Mesodermal cell (in vitro differentiated cells): ENCODE measurements around the gene CIITA.

Source experiments
- H3K27ac ChIP-seq: 2 replicates; pipeline ENCODE4 v1.7.0; 2013; ENCODE audit warnings: mild to moderate bottlenecking, low read depth, low read length, moderate library complexity; ENCODE audit not compliant: severe bottlenecking
- H3K36me3 ChIP-seq: 2 replicates; pipeline ENCODE4 v1.7.1; 2013; ENCODE audit warnings: mild to moderate bottlenecking, low read length, moderate library complexity; ENCODE audit not compliant: control insufficient read depth, insufficient read depth
- H3K4me1 ChIP-seq: one replicate; pipeline ENCODE4 v1.7.1; 2013; ENCODE audit warnings: mild to moderate bottlenecking, low read length; ENCODE audit not compliant: insufficient read depth, control insufficient read depth, poor library complexity, severe bottlenecking
- H3K4me3 ChIP-seq: 2 replicates; pipeline ENCODE4 v1.7.0; 2013; ENCODE audit warnings: low read length, control low read depth, mild to moderate bottlenecking; ENCODE audit not compliant: insufficient read depth, poor library complexity, severe bottlenecking; ENCODE audit errors: extremely low read depth
- H3K9me3 ChIP-seq: 2 replicates; pipeline ENCODE4 v1.7.1; 2013; ENCODE audit warnings: mild to moderate bottlenecking, low read length, moderate library complexity; ENCODE audit not compliant: control insufficient read depth
- WGBS, 2 experiments: methylation state at CpG; one replicate each; pipeline ENCODE4 v1.1.5; 2013; ENCODE audit warnings: missing lambda C conversion rate in 2 of 2; ENCODE audit not compliant: insufficient coverage in 2 of 2; 5-methylcytosine and 5-hydroxymethylcytosine counted together

Gene CIITA

GRCh38 chr16:10902999-10903398 is 26.0 kb downstream of the CIITA start:
- WGBS, 2 experiments, result 91 to 100% methylated on average over 1 of the region's 1 CpG
- Histone ChIP-seq H3K4me3 (no peak overlapping the region), H3K4me1 (no peaks in the 10 kb centered on the region), H3K36me3 (no peaks in the 10 kb centered on the region), H3K27ac (no peak overlapping the region), H3K9me3 (peaks cover 9% of the 10 kb centered on the region)

- 91 to 94% methylated on average over 15 to 18 of the region's 19 CpGs for WGBS, 2 experiments
- Histone ChIP-seq H3K4me3 (no peak overlapping the region), H3K27ac (no peak overlapping the region), H3K4me1 (no peaks in the 10 kb centered on the region), H3K36me3 (no peaks in the 10 kb centered on the region), H3K9me3 (peaks cover 9% of the 10 kb centered on the region)
Measured at GRCh38 chr16:10906482-10906881, 29.5 kb downstream of the CIITA start.

GRCh38 chr16:10906914-10907756 is 30.1 kb downstream of the CIITA start:
- H3K4me3 ChIP-seq, result no peak overlapping the region
- no peaks in the 10 kb centered on the region for H3K36me3 ChIP-seq
- 91 to 95% methylated on average over 44 of the region's 46 CpGs for WGBS, 2 experiments
- H3K4me1 ChIP-seq, result no peaks in the 10 kb centered on the region
- H3K9me3 ChIP-seq, result peaks cover 9% of the 10 kb centered on the region
- no peak overlapping the region for H3K27ac ChIP-seq

- H3K4me3 ChIP-seq, result no peak overlapping the region
- H3K4me1 ChIP-seq, result no peaks in the 10 kb centered on the region
- H3K27ac ChIP-seq, result no peak overlapping the region
- peaks cover 6% of the 10 kb centered on the region for H3K9me3 ChIP-seq
- 87 to 91% methylated on average over 21 of the region's 21 CpGs for WGBS, 2 experiments
- H3K36me3 ChIP-seq, result no peaks in the 10 kb centered on the region
Measured at GRCh38 chr16:10907757-10908045, 30.7 kb downstream of the CIITA start.

GRCh38 chr16:10911267-10911666 is 34.3 kb downstream of the CIITA start:
- Histone ChIP-seq H3K4me3 (no peak overlapping the region), H3K36me3 (no peaks in the 10 kb centered on the region), H3K9me3 (no peaks in the 10 kb centered on the region), H3K27ac (no peak overlapping the region), H3K4me1 (no peaks in the 10 kb centered on the region)

GRCh38 chr16:10916534-10916933 is 39.5 kb downstream of the CIITA start:
- Histone ChIP-seq H3K36me3 (no peaks in the 10 kb centered on the region), H3K27ac (no peak overlapping the region), H3K4me3 (no peak overlapping the region), H3K4me1 (no peaks in the 10 kb centered on the region), H3K9me3 (no peaks in the 10 kb centered on the region)
- 46 to 58% methylated on average over 2 to 3 of the region's 3 CpGs for whole genome bisulfite sequencing, 2 experiments

GRCh38 chr16:10918294-10919002 is 41.4 kb downstream of the CIITA start:
- Histone ChIP-seq H3K9me3 (no peaks in the 10 kb centered on the region), H3K27ac (no peak overlapping the region), H3K4me1 (no peaks in the 10 kb centered on the region), H3K4me3 (no peak overlapping the region), H3K36me3 (no peaks in the 10 kb centered on the region)
- WGBS, 2 experiments, result 60 to 61% methylated on average over 20 to 21 of the region's 21 CpGs

GRCh38 chr16:10919003-10919351 is 42.0 kb downstream of the CIITA start:
- Histone ChIP-seq H3K36me3 (no peaks in the 10 kb centered on the region), H3K4me1 (no peaks in the 10 kb centered on the region), H3K4me3 (no peak overlapping the region), H3K27ac (no peak overlapping the region), H3K9me3 (no peaks in the 10 kb centered on the region)
- WGBS, 2 experiments, result 24 to 50% methylated on average over 2 of the region's 7 CpGs

GRCh38 chr16:10920726-10921427 is 43.9 kb downstream of the CIITA start:
- WGBS, 2 experiments, result 88 to 92% methylated on average over 14 of the region's 15 CpGs
- H3K9me3 ChIP-seq, result no peaks in the 10 kb centered on the region
- no peak overlapping the region for H3K4me3 ChIP-seq
- no peak overlapping the region for H3K27ac ChIP-seq
- no peaks in the 10 kb centered on the region for H3K4me1 ChIP-seq
- H3K36me3 ChIP-seq, result peaks cover 11% of the 10 kb centered on the region

- Histone ChIP-seq H3K4me1 (no peaks in the 10 kb centered on the region), H3K27ac (no peak overlapping the region), H3K4me3 (no peak overlapping the region), H3K9me3 (no peaks in the 10 kb centered on the region), H3K36me3 (peaks cover 19% of the 10 kb centered on the region)
- 90 to 100% methylated on average over 1 to 9 of the region's 10 CpGs for WGBS, 2 experiments
Measured at GRCh38 chr16:10921536-10922327, 44.7 kb downstream of the CIITA start.
